Osteocyte (in vitro differentiated cells): ENCODE measurements around the gene MASP2. TPM values are rescaled to one million over a fixed set of nuclear protein-coding genes. Genes with fewer than 3 reads are reported as not detected.
"Not testable (repeated sequence)": the region's sequence is repeated elsewhere in the genome, so short reads cannot be mapped to it uniquely, and the experiment has no call there.

Source experiments
- DNase-seq: peaks from one replicate; pipeline ENCODE4 v3.0.0; 2021; ENCODE audit warnings: mixed read lengths; ENCODE audit not compliant: unreplicated experiment; ENCODE audit errors: extremely low spot score
- H3K27ac Mint-ChIP-seq: one replicate; pipeline ENCODE4 v1.8.0; 2021; ENCODE audit warnings: mild to moderate bottlenecking, mixed read lengths; ENCODE audit not compliant: unreplicated experiment
- H3K27me3 Mint-ChIP-seq: one replicate; pipeline ENCODE4 v1.8.0; 2021; ENCODE audit warnings: mixed read lengths; ENCODE audit not compliant: unreplicated experiment
- H3K36me3 Mint-ChIP-seq: one replicate; pipeline ENCODE4 v1.8.0; 2021; ENCODE audit warnings: mixed read lengths; ENCODE audit not compliant: unreplicated experiment
- H3K4me1 Mint-ChIP-seq: one replicate; pipeline ENCODE4 v1.8.0; 2021; ENCODE audit warnings: mixed read lengths; ENCODE audit not compliant: unreplicated experiment
- H3K4me3 Mint-ChIP-seq: one replicate; pipeline ENCODE4 v1.8.0; 2021; ENCODE audit warnings: mild to moderate bottlenecking, moderate library complexity, mixed read lengths; ENCODE audit not compliant: unreplicated experiment
- H3K9me3 Mint-ChIP-seq: one replicate; pipeline ENCODE4 v1.8.0; 2021; ENCODE audit warnings: mixed read lengths; ENCODE audit not compliant: unreplicated experiment
- CTCF ChIP-seq: fragments of 200-600 bp; sonication (generic); IDR thresholded peaks from 2 replicates; pipeline ENCODE4 v1.5.0; 2021; ENCODE audit warnings: antibody characterized with exemption, mild to moderate bottlenecking, moderate library complexity
- total RNA-seq: library from RNA; stranded (reverse); gene quantifications from 2 replicates; pipeline ENCODE4 v1.2.1, GENCODE V29; 2021

The MASP2 gene
- total RNA-seq, 1 donor from 2014 or later, result not detected

- no peaks in the 10 kb centered on the region for H3K36me3 Mint-ChIP-seq
- TF ChIP-seq CTCF, result no peak
- no peak for DNase-seq
Observed at GRCh38 chr1:11042065-11042464, 5.0 kb downstream of the MASP2 start.

GRCh38 chr1:11041048-11041447 lies 6.0 kb downstream of the MASP2 start:
- no peaks in the 10 kb centered on the region for H3K27me3 Mint-ChIP-seq
- H3K36me3 Mint-ChIP-seq, result no peaks in the 10 kb centered on the region
- TF ChIP-seq CTCF, result no peak
- no peaks in the 10 kb centered on the region for H3K4me1 Mint-ChIP-seq
- no peak overlapping the region for H3K4me3 Mint-ChIP-seq
- no peak for DNase-seq
- no peak overlapping the region for H3K27ac Mint-ChIP-seq
- no peaks in the 10 kb centered on the region for H3K9me3 Mint-ChIP-seq

More at GRCh38 chr1:11042065-11042464, 5.0 kb downstream of the MASP2 start:
- no peaks in the 10 kb centered on the region for H3K9me3 Mint-ChIP-seq
- H3K4me3 Mint-ChIP-seq, result no peak overlapping the region
- H3K27ac Mint-ChIP-seq, result no peak overlapping the region
- H3K27me3 Mint-ChIP-seq, result no peaks in the 10 kb centered on the region
- H3K4me1 Mint-ChIP-seq, result no peaks in the 10 kb centered on the region

DNA sequence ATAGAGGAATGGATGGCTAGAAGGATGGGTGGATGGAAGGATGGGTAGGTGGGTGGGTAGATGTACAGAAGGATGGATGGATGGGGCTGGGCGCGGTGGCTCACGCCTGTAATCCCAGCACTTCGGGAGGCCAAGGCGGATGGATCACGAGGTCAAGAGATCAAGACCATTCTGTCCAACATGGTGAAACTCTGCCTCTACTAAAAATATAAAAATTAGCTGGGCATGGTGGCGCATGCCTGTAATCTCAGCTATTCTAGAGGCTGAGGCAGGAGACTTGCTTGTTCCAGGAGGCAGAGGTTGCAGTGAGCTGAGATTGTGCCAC lies 7.0 kb downstream of the MASP2 start:
- DNase-seq, H3K27ac Mint-ChIP-seq, H3K4me1 Mint-ChIP-seq, H3K36me3 Mint-ChIP-seq, H3K27me3 Mint-ChIP-seq, H3K4me3 Mint-ChIP-seq, H3K9me3 Mint-ChIP-seq: not testable (repeated sequence)

DNA sequence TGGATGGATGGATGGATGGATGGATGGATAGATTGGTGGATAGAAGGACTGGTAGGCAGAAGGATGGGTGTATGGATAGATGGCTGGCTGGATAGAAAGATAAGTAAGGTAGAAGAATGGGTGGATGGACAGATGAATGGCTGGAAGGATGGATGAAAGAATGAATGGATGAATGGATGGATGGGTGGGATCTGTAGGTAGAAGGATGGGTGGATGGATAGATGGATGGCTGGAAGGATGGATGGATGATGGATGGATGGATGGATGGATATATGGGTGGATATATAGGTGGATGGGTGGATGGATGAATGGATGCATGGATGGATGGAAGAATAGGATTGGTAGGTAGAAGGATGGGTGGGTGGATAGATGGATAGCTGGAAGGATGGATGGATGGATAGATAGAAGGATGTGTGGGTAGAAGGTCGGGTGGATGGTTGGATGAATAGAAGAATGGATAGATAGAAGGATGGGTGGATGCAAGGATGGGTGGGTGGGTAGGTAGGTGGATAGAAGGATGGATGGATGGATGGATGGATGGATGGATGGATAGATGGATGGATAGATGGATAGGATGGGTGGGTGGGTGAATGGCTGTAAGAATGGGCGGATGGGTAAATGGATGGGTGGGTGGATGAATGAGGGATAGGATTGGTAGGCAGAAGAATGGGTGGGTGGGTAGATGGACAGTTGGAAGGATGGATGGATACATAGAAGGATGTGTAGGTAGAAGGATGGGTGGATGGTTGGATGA lies 7.5 kb downstream of the MASP2 start:
- Mint-ChIP-seq H3K36me3 (no peaks in the 10 kb centered on the region), H3K27ac (no peak overlapping the region), H3K4me1 (no peaks in the 10 kb centered on the region), H3K9me3 (no peaks in the 10 kb centered on the region), H3K4me3 (no peak overlapping the region), H3K27me3 (no peaks in the 10 kb centered on the region)
- DNase-seq, result no peak
- TF ChIP-seq CTCF, result no peak

GRCh38 chr1:11037740-11038182 lies 9.3 kb downstream of the MASP2 start:
- Mint-ChIP-seq H3K36me3 (no peaks in the 10 kb centered on the region), H3K27ac (no peak overlapping the region), H3K4me3 (no peak overlapping the region), H3K9me3 (no peaks in the 10 kb centered on the region), H3K27me3 (no peaks in the 10 kb centered on the region), H3K4me1 (no peaks in the 10 kb centered on the region)
- DNase-seq, result peak; percentile 93
- peak; percentile 97 for TF ChIP-seq CTCF

DNA sequence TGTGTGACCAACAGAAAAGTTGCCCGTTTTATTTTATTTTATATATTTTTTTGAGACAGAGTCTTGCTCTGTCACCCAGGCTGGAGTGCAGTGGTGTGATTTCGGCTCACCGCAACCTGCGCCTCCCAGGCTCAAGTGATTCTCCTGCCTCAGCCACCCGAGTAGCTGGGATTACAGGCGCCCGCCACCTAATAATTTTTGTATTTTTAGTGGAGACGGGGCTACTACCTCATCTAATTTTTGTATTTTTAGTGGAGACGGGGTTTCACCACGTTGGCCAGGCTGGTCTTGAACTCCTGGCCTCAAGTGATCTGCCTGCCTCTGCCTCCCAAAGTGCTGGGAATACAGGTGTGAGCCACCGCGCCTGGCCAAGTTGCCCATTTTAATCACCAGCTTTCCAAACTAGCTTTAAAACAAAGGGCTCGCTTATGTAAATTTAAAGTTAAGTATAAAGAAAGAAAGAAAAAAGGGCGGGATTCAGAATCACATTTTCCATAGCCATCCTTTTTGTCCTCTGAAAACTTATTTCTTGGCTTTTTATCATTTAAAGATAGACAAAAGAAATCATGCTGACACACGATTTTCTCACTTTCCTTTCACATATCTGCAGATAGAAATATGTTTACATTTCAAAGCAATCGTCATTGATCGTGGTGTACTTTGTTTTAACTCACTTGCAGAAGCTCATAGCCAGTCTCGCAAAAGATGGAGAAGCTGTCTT lies 9.9 kb downstream of the MASP2 start:
- H3K27ac Mint-ChIP-seq, DNase-seq, H3K4me1 Mint-ChIP-seq, H3K4me3 Mint-ChIP-seq, H3K27me3 Mint-ChIP-seq, H3K9me3 Mint-ChIP-seq, H3K36me3 Mint-ChIP-seq: not testable (repeated sequence)
